ENCODE results near the gene LIPA.

- TF ChIP-seq POLR2A (IDR thresholded peaks at IDR 0.05; ENCODE audit: low read length) (no peak), GATA1 (IDR thresholded peaks at IDR 0.05; ENCODE audit: low read depth, low read length) (no peak)
Measured at GRCh38 chr10:89256340-89256739, 4.8 kb upstream of the LIPA start.
